GM13977 (cell line): ENCODE measurements around the gene CRYBA2.

Source experiments
- DNase-seq: peaks from one replicate; pipeline ENCODE4 v3.0.0; 2012; ENCODE audit warnings: low spot score
- in situ Hi-C: fragments of 300-500 bp; cut with MboI; formaldehyde crosslinking; loops from one replicate; pipeline ENCODE4 v1.12.0; 2022; ENCODE audit warnings: low sequenced_read_pairs, low pct_unique_long_range_greater_than_20kb, mixed read lengths, inconsistent platforms; ENCODE audit not compliant: unreplicated experiment
- TF ChIP-seq, protein P1 (sequence below): IDR thresholded peaks from 2 replicates; pipeline ENCODE4 v1.5.1; 2012; ENCODE audit warnings: mild to moderate bottlenecking, control low read depth; ENCODE audit not compliant: insufficient read depth; ENCODE audit errors: extremely low read depth, missing control alignments

CRYBA2 gene

DNA sequence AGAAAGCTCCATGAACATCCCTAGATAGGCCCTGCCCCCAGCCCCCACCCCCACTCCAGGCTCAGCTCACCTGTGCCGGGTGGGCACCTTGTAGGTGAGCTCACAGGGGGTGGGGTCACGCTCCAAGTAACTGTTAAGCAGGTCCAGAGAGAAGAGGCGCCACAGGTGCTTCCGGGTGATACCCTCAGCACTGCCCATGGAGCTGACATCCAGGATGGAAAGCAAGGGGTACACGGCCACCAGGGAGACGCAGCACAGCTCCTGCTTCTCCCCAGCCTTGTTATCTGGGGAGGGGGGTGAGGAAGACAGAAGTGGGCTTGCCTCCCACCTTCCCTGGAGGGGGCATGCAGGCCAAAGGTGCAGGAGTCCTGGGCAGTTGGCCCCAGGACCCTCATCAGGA, 26.2 kb upstream of the CRYBA2 start:
- in situ Hi-C loops, result no loop called here
- DNase-seq, result no peak
- TF ChIP-seq, protein P1, sequence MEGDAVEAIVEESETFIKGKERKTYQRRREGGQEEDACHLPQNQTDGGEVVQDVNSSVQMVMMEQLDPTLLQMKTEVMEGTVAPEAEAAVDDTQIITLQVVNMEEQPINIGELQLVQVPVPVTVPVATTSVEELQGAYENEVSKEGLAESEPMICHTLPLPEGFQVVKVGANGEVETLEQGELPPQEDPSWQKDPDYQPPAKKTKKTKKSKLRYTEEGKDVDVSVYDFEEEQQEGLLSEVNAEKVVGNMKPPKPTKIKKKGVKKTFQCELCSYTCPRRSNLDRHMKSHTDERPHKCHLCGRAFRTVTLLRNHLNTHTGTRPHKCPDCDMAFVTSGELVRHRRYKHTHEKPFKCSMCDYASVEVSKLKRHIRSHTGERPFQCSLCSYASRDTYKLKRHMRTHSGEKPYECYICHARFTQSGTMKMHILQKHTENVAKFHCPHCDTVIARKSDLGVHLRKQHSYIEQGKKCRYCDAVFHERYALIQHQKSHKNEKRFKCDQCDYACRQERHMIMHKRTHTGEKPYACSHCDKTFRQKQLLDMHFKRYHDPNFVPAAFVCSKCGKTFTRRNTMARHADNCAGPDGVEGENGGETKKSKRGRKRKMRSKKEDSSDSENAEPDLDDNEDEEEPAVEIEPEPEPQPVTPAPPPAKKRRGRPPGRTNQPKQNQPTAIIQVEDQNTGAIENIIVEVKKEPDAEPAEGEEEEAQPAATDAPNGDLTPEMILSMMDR, result no peak

DNA sequence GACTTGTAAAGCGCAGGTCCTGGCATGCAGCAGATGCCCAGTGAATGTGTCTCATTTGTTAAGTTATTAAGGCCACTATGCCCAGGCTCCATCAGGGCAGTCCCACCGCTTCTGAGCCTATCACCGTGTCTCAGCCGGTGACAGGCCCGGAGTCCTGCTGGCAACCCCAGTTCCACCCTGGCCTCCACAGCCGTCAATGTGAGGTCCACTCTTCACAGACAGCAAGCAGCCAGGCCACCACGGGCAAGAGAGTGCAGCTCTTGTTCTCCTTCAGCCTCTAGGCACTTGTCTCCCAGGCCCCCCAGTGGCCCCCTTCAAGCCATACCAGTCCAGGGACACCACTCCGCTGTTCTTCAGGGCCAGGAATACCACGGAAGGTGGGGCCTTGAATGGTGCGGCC, 25.5 kb upstream of the CRYBA2 start:
- TF ChIP-seq, protein P1, result no peak
- in situ Hi-C loops, result no loop called here
- no peak for DNase-seq

DNA sequence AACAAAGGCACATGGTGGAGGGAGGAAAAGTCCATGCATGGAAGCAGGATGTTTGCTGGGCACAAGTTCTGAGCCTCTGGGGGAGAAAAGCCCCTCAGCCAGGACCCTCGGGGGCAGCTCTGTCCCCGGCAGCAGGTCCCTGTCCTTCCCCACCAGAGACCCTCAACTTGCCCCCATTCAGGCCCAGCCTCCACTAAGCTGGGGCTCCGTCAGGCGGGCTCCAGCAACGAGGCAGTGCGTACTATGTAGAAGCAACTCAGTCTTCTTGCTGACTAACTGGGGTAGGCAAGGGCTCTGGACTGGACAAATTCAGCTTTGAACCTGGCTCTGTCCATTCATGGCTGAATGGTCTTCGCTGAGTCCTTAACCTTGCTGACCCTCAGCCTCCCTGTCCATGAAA, 25.1 kb upstream of the CRYBA2 start:
- in situ Hi-C loops, result no loop called here
- no peak for DNase-seq

DNA sequence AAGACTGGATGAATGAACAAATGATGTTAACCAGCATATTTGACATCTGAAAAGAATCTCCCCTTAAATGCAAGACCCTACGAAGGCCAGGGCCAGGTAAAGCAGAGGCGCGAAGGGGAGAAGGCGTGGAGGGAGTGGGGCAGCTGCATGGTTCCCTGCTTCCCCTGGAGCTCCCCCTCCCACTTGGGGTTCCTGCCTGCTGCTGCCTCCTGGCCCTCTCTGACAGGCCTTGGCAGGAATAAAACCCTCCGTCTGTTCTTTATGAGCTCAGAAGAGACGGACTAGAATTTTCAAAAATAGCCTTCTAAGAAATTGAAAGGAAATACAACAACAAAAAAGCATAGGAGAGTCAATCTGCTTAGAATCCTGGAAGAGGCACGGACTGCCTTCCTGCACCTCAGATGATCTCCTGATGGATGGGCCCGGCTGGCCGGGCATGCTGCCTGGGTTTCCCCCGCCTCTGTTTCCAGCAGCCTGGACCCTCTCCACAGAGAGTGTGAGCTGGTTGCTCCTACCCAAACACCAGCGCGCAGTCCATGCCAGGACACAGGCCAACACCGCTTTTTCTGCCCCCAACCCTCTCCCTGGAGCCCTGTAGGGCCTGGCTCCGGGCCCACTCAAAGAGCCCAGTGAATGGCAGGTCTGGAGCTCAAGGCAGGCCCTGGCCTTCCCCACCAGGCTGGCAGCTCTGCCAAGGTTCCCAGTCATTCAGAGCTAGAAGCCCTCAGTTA, 24.1 kb upstream of the CRYBA2 start:
- TF ChIP-seq, protein P1, result no peak
- no peak for DNase-seq
- in situ Hi-C loops, result no loop called here

More for the DNA sequence above, 25.1 kb upstream of the CRYBA2 start:
- TF ChIP-seq, protein P1, result no peak

DNA sequence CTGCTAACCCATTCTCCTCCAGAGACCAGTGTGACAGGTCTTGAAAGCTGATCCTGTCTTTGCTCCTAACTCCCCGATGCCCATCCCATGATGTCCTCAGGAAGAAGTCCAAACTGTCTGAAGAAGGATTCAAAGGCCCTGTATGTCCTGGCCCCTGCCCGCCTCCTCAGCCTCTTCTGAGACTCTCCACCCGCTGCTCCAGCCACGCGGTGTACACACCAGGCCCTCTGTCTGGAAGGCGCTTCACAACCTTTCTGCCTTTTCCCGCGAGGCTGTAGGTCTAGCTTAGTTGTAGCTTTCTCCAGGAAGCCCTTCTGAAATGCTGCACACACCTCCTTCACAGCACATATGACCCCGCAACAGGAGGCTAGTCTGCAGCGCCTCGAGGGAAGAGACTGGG, 23.5 kb upstream of the CRYBA2 start:
- in situ Hi-C loops, result no loop called here
- DNase-seq, result no peak
- TF ChIP-seq, protein P1, result no peak

DNA sequence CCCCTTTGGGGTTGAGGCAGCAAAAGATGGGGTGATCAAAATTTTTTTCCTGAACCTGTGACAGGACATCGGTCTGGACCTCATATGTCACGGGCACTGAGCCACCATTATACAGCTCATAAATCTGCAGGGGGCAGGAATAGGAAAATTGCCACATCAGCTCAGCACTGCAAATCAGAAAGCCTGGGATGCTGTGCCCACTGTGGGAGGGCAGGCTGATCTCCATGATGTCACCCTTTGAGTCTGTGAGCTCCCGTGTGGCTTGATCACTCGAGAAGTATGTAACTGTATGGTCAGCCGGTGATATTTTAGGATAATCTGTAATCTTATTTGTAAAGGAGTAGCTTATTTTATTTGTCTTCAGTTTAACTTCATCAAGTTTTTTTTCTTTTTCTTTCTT, 17.7 kb upstream of the CRYBA2 start:
- DNase-seq, result no peak
- TF ChIP-seq, protein P1, result no peak
- in situ Hi-C loops, result no loop called here

DNA sequence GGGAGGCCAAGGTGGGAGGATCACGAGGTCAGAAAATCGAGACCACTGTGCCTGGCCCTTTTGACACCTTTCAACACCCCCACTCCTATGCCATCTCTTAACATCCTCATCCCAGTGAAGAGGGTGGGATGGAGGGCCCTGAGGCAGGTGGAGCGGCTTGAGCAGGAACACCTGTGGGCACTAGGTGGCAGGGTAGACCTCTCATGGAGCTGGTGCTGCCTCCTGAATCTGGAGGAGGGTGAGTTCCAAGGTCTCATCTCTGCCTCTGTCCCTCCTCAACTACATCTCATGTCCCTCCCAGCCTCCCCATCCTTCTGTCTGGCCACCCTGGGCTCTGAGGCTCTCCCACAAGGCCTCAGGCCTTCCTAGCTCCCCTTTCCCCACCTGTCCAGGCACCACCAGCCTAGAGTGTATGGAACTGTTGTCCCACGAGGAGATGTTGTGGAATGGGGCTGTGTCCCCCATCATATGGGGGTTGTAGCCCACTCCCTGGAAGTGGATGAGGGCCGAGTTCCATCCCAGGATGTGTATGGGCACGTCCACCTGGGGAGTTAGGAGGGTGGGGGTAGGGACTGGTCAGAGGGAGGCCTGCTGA, 17.0 kb upstream of the CRYBA2 start:
- TF ChIP-seq, protein P1, result peak; percentile 65
- in situ Hi-C loops, result no loop called here
- DNase-seq, result no peak
